Measurements from ENCODE around the gene TAOK1.

The TAOK1 gene

GRCh38 chr17:29571883-29572681 lies 181.9 kb downstream of the TAOK1 start:
- DNase-seq, result no peak

GRCh38 chr17:29572691-29573557 lies 182.8 kb downstream of the TAOK1 start:
- no peak for DNase-seq

GRCh38 chr17:29573558-29573869 lies 183.4 kb downstream of the TAOK1 start:
- DNase-seq, result no peak

GRCh38 chr17:29573871-29574731 lies 183.9 kb downstream of the TAOK1 start:
- no peak for DNase-seq

GRCh38 chr17:29574732-29575510 lies 184.8 kb downstream of the TAOK1 start:
- no peak for DNase-seq

GRCh38 chr17:29575511-29576213 lies 185.5 kb downstream of the TAOK1 start:
- DNase-seq, result no peak

GRCh38 chr17:29576214-29577000 lies 186.2 kb downstream of the TAOK1 start:
- DNase-seq, result no peak

- no peak for DNase-seq
Observed at GRCh38 chr17:29577001-29577370, 186.8 kb downstream of the TAOK1 start.

- no peak for DNase-seq
Observed at GRCh38 chr17:29577385-29578211, 187.4 kb downstream of the TAOK1 start.

GRCh38 chr17:29578626-29579485 lies 188.7 kb downstream of the TAOK1 start:
- DNase-seq, result no peak

GRCh38 chr17:29579866-29580771 lies 190.0 kb downstream of the TAOK1 start:
- DNase-seq, result peak; percentile 91

GRCh38 chr17:29581583-29582253 lies 191.6 kb downstream of the TAOK1 start:
- DNase-seq, result no peak

GRCh38 chr17:29582254-29582765 lies 192.1 kb downstream of the TAOK1 start:
- DNase-seq, result no peak

GRCh38 chr17:29582772-29583171 lies 192.6 kb downstream of the TAOK1 start:
- no peak for DNase-seq

GRCh38 chr17:29583324-29584248 lies 193.4 kb downstream of the TAOK1 start:
- DNase-seq, result no peak
